Stimulated activated CD4-positive, alpha-beta T cell treated with anti-CD3 and anti-CD28 coated beads, TNF-alpha, amount 100 ng/mL, for 4 hours (primary cell): ENCODE data around the gene COL24A1.

Experiments
- DNase-seq, 3 experiments: peaks; one replicate each; pipeline ENCODE4 v3.0.0-alpha.2; 2020; ENCODE audit warnings: low read depth in 3 of 3

Gene COL24A1

GRCh38 chr1:86156566-86157455 lies at the start of gene COL24A1:
Gene COL24A1, minus strand, starts transcription at chr1:86156772. Its CDS starts 376 bp downstream, at chr1:86156396.
- DNase-seq: no peak

DNA sequence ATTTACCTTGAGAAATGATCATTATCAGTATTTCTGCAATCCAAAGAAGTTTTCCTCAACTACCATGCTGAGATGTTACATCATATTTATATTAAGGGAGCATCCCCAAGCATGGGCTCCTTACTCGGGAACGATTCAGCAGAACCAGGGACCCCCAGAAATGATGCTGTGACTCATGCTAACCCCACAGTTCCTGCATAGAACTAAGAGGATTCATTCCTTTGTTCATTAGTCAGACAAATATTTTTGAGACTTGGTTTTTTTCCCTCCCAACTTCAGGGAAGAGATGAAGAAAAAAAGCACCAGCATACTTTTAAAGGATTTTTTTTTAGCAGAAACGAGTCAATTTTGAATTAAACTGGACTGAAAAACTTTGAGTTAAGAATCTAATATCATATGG lies 49.2 kb upstream of the COL24A1 start:
- DNase-seq: no peak

GRCh38 chr1:86202552-86203340 lies 46.2 kb upstream of the COL24A1 start:
- no peak for DNase-seq

GRCh38 chr1:86201311-86201710 lies 44.7 kb upstream of the COL24A1 start:
- DNase-seq: no peak

- DNase-seq: no peak
These were observed 44.3 kb upstream of the COL24A1 start for GRCh38 chr1:86200901-86201300.

DNA sequence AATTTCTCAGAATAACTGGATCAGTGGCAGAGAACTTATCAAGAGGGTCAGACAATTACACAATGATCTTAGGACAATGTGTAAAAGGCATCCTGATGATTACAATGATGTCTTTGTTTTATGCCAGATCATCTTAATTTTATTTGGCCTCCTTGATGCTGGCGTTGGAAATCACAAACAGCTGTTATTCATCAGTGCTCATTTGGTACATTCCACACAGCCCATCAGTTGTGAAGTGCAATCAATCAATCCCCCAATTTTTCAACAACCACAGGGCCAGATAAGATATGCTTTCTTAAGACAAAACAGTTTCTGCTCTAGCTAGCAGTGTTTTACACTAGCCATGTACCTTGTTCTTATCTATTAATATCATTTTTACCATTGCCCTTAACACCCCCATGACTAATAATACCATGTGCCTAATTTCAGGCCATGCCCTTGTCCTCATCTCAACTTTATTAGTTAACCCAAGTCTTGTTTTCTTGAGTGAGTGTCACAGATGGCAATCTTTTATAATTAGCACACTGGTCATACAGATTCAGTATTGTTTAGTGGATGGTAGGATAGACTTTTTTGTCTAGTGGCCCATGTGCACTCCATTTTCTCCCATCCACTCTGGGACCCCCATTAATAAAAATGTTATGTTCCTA lies 40.8 kb upstream of the COL24A1 start:
- DNase-seq: no peak

DNA sequence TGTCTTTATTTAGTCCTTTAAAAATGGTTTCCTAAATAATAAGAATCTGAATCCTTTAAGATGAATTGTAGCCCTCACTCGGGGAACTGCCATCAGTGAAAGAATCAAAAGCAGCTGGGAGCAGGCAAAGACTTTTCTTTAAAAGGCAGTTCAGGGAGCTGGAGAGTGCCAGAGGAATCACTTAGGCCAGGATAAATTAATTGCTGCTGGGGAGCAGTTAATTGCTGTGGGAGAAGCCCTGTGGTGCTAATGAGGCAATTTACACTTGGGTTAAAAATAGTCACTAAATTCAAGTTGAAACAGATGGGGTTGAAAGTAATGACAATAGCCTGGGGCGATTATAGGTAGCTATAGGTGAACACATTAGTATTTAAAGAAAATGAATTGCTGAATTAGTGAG lies 38.7 kb upstream of the COL24A1 start:
- no peak for DNase-seq

GRCh38 chr1:86194491-86195034 lies 38.0 kb upstream of the COL24A1 start:
- no peak for DNase-seq

DNA sequence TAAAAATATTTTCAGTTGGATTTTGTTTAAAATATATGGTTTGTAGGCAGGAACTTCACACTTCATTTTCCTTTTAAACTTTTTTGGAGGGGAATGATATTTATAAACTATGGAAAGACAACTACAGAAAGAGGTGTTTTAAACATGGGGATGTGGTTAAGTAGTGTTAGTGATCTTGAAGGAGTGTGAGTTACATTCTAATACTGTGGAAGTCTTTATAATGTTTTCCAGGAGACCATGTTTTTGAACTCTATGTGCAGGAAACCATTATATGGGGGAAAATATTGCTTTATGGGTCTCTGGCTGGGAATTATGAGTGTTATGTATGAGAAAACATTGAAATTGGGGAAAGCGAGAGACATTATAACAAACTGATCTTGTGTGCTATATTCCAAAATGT lies 35.8 kb upstream of the COL24A1 start:
- no peak for DNase-seq

DNA sequence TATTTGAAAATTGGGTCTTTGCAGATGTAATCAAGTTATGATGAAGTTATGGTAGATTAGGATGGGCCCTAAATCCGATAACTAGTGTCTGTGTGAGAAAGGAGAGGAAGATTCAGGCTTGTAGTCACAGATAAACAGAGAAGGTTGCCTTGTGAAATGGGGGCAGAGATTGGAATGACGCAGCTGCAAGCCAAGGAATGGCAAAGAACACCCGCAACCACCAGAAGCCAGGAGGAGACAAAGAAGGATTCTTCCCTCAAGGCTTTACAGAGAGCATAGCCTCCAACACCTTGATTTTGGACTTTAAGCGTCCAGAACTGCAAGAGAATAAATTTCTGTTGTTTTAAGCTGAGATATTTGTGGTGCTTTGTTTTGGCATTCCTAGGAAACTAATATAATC lies 35.4 kb upstream of the COL24A1 start:
- DNase-seq: no peak

DNA sequence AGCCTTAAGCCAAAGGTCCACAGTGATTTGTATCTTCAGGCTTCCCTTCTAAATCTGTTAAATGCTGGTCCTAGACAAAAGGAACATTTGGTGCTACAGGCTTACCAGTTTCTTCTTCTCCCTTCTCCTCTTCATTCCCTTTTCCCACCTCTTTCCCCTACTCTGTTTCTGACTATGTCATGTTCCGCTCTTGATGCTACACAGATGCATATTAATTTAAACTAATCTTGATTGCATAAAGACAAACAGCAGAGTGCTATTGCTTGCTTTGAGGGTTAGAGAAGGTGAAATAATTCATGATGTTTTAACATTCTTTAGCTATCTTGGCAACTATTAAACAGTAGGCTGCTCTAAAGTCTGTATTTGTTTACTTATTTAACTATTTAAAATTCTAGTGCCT lies 34.3 kb upstream of the COL24A1 start:
- no peak for DNase-seq

DNA sequence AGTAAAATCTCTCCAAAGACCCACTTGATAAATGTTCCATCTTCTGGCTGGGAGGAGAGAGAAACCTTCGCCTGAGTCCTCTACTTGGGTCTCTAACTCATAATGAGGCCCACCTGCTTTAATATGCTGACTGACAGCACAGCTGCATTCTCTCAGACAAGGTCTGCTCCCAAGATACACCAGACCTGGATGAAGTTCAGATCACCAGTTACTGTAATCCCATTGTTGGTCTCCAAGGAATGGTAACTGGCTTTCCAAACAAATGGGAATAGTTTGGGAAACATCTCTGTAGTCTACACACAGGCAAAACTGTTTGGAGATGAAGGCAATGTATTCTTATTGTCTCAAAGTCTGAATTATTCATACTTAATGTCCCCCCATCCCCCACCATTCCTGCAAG lies 27.9 kb upstream of the COL24A1 start:
- no peak for DNase-seq

- DNase-seq: no peak
These were observed 27.2 kb upstream of the COL24A1 start for GRCh38 chr1:86183810-86184209.

DNA sequence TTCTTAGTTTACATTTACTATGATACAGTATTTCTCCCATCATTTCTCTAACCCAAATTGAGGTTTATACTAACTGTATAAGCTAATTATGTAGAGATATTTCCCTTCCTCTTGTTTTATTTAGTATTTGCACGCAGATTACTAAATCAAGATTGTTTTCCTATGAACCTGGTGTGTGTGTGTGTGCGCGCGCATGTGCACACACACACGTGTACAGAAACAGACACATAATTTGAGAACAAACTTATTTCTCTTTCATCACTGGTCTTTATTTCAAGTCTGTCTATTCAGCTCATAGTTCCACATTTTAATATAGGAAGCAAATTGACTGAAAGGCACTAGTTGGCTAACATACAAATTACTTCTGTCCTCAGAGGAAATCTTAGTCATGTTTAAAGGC lies 19.7 kb upstream of the COL24A1 start:
- no peak for DNase-seq

GRCh38 chr1:86175756-86176155 lies 19.2 kb upstream of the COL24A1 start:
- no peak for DNase-seq

GRCh38 chr1:86169625-86170024 lies 13.1 kb upstream of the COL24A1 start:
- no peak for DNase-seq

DNA sequence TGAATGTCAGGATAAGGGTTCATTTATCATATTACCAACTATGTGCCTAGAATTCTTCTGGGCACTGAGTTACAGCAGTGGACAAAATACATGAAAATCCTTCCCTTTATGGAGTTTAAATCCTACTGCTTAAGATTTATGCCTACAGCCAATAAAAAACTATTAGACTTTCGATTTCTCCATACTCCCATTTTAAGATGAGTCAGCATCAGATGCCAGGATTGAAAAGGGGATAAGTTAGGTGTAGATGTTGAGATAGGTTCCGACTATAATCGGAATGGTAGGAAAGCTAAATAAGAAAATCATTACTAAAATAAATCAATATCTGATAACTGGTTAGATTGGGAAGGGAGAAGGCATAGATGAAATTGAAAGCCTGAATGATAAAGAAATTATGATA lies 3.2 kb upstream of the COL24A1 start:
- no peak for DNase-seq

DNA sequence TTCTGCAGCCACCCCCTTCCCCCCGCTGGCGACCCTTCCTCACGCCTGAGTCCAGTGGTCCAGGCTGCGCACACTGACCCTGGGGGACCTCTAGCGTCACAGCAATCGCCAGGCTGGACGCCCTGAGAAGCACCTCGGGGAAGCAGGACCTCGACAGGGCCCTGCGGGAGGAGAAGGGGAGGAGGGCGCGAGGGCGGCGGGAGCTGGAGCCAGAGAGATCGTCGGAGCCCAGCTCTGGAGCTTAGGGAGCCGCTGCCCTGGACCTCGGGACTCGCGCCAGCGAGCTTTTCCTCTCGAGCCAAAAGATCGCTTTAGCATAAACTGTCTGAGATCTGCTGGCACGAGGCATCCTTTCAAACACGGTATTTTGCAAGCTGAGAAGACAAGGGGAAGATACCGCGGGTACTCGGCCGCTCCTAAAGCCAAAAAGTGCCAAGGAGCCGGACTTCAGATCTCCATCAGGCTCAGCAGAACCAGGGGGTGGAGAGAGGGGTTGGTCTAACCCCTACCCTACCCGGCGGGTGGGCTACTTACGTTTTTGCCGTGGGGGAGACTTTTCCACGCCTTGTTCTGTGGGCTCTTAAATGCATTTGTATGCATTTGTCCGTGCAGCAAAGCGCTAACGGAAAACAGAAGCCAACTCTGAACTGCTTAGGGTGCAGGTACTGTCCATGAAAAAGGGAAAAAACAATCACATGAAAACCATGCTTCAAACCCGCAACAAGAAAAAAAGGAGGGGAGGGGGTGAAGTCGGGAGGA lies 586 bp downstream of the COL24A1 start:
- no peak for DNase-seq

- DNase-seq: no peak
These were observed 1.3 kb downstream of the COL24A1 start for GRCh38 chr1:86155051-86155806.

DNA sequence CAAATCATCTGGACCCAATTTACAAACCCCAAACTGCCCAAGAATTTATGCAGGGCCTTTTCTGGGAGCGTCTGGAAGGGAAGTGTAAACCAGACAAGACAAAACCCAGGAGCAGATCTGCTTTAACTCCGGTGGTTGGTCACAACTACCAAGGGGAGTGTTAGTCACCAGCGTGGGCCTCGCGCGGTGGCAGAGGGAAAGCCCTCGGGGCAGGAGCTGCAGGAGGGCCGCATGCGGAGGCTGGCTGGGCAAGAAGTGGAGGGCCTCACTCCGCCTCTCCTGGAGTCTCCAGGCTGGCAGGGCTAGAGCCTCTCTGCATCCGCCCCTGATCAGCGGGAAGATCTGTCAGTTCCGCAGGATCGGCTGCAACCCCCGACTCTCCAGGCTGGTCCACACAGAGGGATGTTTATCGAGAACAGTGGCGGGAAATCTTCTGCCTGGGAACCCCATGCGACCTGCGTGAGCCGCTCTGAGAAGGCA lies 2.0 kb downstream of the COL24A1 start:
- no peak for DNase-seq

DNA sequence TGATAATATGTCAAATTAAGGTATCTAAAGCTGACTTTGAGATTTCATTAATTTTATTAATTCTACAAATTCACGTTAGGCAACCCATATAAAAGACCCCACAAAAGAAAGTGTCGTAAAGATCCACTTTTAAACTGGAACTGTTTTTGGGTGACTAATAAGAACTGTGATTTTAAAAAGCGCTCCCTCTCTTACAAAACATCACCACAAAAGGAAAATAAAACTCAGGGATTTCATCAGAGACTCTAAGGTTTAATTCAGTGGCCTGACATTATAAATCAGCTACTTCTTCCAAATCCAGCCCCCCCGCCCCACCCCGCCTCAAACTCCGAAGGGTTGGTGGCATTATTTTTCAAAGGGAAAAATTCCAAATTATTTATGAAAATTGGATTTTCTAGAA lies 2.7 kb downstream of the COL24A1 start:
- no peak for DNase-seq
